A673 (cell line): ENCODE results near the gene CMTM5. TPM values are rescaled to one million over a fixed set of nuclear protein-coding genes. Genes with fewer than 3 reads are reported as not detected.
"Not testable (repeated sequence)": the region's sequence is repeated elsewhere in the genome, so short reads cannot be mapped to it uniquely, and the experiment has no call there.

Experiments
- BruUV-seq: library from RNA; stranded (reverse); fragments of 400-500 nt; replicated peaks from 2 replicates; lab custom pipeline; 2021; lab: Mats Ljungman, UMichigan
- CTCF ChIA-PET: fragments of 300-600 bp; sonication (Branson Sonifier 250); formaldehyde crosslinking; loops from one replicate; lab custom pipeline; 2022; ENCODE audit warnings: antibody characterized with exemption; lab: Charles Lee
- POLR2A ChIA-PET: fragments of 300-600 bp; sonication (Branson Sonifier 250); formaldehyde crosslinking; loops from one replicate; lab custom pipeline; 2022; ENCODE audit warnings: antibody characterized with exemption; ENCODE audit not compliant: low non-redundant PET; lab: Charles Lee
- DNase-seq: peaks from one replicate; pipeline ENCODE4 v3.0.0-alpha.2; 2015; ENCODE audit warnings: low spot score
- H3K27ac ChIP-seq: fragments of 200-600 bp; sonication (generic); 2 replicates; pipeline ENCODE4 v1.5.1; 2016; ENCODE audit warnings: mixed run types, low read depth, mild to moderate bottlenecking, mixed read lengths, antibody characterized with exemption, low read length; ENCODE audit not compliant: poor library complexity, severe bottlenecking
- H3K27me3 ChIP-seq: fragments of 200-600 bp; sonication (generic); replicated peaks from 2 replicates; pipeline ENCODE4 v1.6.1; 2017; ENCODE audit warnings: mixed run types, low read depth, mild to moderate bottlenecking, mixed read lengths, antibody characterized with exemption, low read length; ENCODE audit not compliant: insufficient read depth, poor library complexity
- H3K36me3 ChIP-seq: fragments of 200-600 bp; sonication (generic); 2 replicates; pipeline ENCODE4 v1.6.1; 2016; ENCODE audit warnings: mixed run types, mild to moderate bottlenecking, mixed read lengths, antibody characterized with exemption, low read length; ENCODE audit not compliant: insufficient read depth, poor library complexity, severe bottlenecking
- H3K4me1 ChIP-seq: fragments of 200-600 bp; sonication (generic); 2 replicates; pipeline ENCODE4 v1.6.1; 2017; ENCODE audit warnings: mixed run types, mild to moderate bottlenecking, mixed read lengths, antibody characterized with exemption, low read length; ENCODE audit not compliant: insufficient read depth, poor library complexity, severe bottlenecking
- H3K4me3 ChIP-seq: fragments of 200-600 bp; sonication (generic); 2 replicates; pipeline ENCODE4 v1.5.1; 2016; ENCODE audit warnings: low read depth, mixed run types, mild to moderate bottlenecking, mixed read lengths, low read length; ENCODE audit not compliant: poor library complexity, severe bottlenecking
- H3K9me3 ChIP-seq: fragments of 200-600 bp; sonication (generic); 2 replicates; pipeline ENCODE4 v1.6.1; 2016; ENCODE audit warnings: mixed run types, low read depth, mild to moderate bottlenecking, mixed read lengths, antibody characterized with exemption, low read length; ENCODE audit not compliant: poor library complexity, severe bottlenecking
- CTCF ChIP-seq: fragments of 300-800, 200-600 bp; sonication (generic); conservative IDR thresholded peaks from 2 replicates; pipeline ENCODE4 v1.5.1; 2017; ENCODE audit warnings: low read depth, mild to moderate bottlenecking, antibody characterized with exemption, low read length, moderate library complexity, mixed read lengths
- EZH2 ChIP-seq: fragments of 200-600 bp; sonication (generic); IDR thresholded peaks from 2 replicates; pipeline ENCODE4 v1.6.1; 2017; ENCODE audit warnings: borderline replicate concordance, low read depth, mild to moderate bottlenecking, mixed read lengths, antibody characterized with exemption, low read length; ENCODE audit not compliant: poor library complexity, severe bottlenecking
- intact Hi-C: fragments of 100-400 bp; cut with micrococcal nuclease; formaldehyde crosslinking; loops from one replicate; pipeline ENCODE4 v1.10.0; 2022; ENCODE audit not compliant: unreplicated experiment
- total RNA-seq: library from RNA; stranded (reverse); gene quantifications from 2 replicates; pipeline ENCODE4 v1.2.3, GENCODE V29; 2021

CMTM5 gene
- total RNA-seq, 1 experiment from 2014 or later, result not detected

GRCh38 chr14:23385642-23386265 lies 8.9 kb downstream of the CMTM5 start:
- DNase-seq, result no peak
- CTCF ChIA-PET, result no interaction called here
- TF ChIP-seq CTCF (no peak), EZH2 (no peak)
- Histone ChIP-seq H3K27me3 (peaks cover under 1% of the 10 kb centered on the region), H3K9me3 (no peaks in the 10 kb centered on the region), H3K36me3 (no peaks in the 10 kb centered on the region), H3K4me1 (no peaks in the 10 kb centered on the region), H3K4me3 (no peak overlapping the region), H3K27ac (no peak overlapping the region)
- no TSS peak for BruUV-seq
- POLR2A ChIA-PET, result no interaction called here
- intact Hi-C loops, result no loop called here

GRCh38 chr14:23386266-23386657 lies 9.4 kb downstream of the CMTM5 start:
- intact Hi-C loops, H3K9me3 ChIP-seq, H3K4me1 ChIP-seq, DNase-seq, CTCF ChIA-PET, POLR2A ChIA-PET, BruUV-seq, H3K4me3 ChIP-seq, H3K27me3 ChIP-seq, H3K36me3 ChIP-seq, H3K27ac ChIP-seq: not testable (repeated sequence)

GRCh38 chr14:23386999-23387398 lies 10.2 kb downstream of the CMTM5 start:
- DNase-seq, result no peak
- intact Hi-C loops, result no loop called here
- POLR2A ChIA-PET, result no interaction called here
- Histone ChIP-seq H3K9me3 (no peaks in the 10 kb centered on the region), H3K27me3 (peaks cover 9% of the 10 kb centered on the region), H3K4me1 (no peaks in the 10 kb centered on the region), H3K36me3 (no peaks in the 10 kb centered on the region), H3K27ac (no peak overlapping the region), H3K4me3 (no peak overlapping the region)
- BruUV-seq, result no TSS peak
- CTCF ChIA-PET, result interaction anchor here (0.5 kb wide), 1 partner anchor 93 kb away, joined by 7 read pairs; no protein-coding TSS in a partner anchor
- TF ChIP-seq EZH2 (no peak), CTCF (no peak)
